Mesothelial cell of epicardium (in vitro differentiated cells): ENCODE measurements around the gene OPCML. TPM values are rescaled to one million over a fixed set of nuclear protein-coding genes. Genes with fewer than 3 reads are reported as not detected.
"Not testable (repeated sequence)": the region's sequence is repeated elsewhere in the genome, so short reads cannot be mapped to it uniquely, and the experiment has no call there.

Experiments
- DNase-seq, 2 experiments: peaks; one replicate each; pipeline ENCODE4 v3.0.0; 2021; ENCODE audit warnings: low spot score in 2 of 2; ENCODE audit not compliant: unreplicated experiment in 2 of 2
- H3K27ac Mint-ChIP-seq: 2 replicates; pipeline ENCODE4 v1.8.0; 2021; ENCODE audit warnings: mixed read lengths
- H3K27me3 Mint-ChIP-seq: 2 replicates; pipeline ENCODE4 v1.8.0; 2021; ENCODE audit warnings: low read depth, mixed read lengths
- H3K36me3 Mint-ChIP-seq: 2 replicates; pipeline ENCODE4 v1.8.0; 2021; ENCODE audit warnings: mixed read lengths
- H3K4me1 Mint-ChIP-seq: 2 replicates; pipeline ENCODE4 v1.8.0; 2021; ENCODE audit warnings: mixed read lengths
- H3K4me3 Mint-ChIP-seq: 2 replicates; pipeline ENCODE4 v1.8.0; 2021; ENCODE audit warnings: mild to moderate bottlenecking, moderate library complexity, mixed read lengths
- H3K9me3 Mint-ChIP-seq: 2 replicates; pipeline ENCODE4 v1.8.0; 2021; ENCODE audit warnings: mixed read lengths
- CTCF ChIP-seq: fragments of 200-600 bp; sonication (generic); IDR thresholded peaks from one replicate; pipeline ENCODE4 v1.5.0; 2021; ENCODE audit warnings: antibody characterized with exemption; ENCODE audit not compliant: unreplicated experiment
- total RNA-seq: library from RNA; stranded (reverse); gene quantifications from 3 replicates; pipeline ENCODE4 v1.2.1, GENCODE V29; 2021

Gene OPCML
- total RNA-seq, 1 donor from 2014 or later, result 3.0 TPM

GRCh38 chr11:132373405-132374143 is 1158.7 kb downstream of the OPCML start:
- H3K4me3 Mint-ChIP-seq, result no peak overlapping the region
- H3K9me3 Mint-ChIP-seq, result peaks cover 11% of the 10 kb centered on the region
- no peaks in the 10 kb centered on the region for H3K4me1 Mint-ChIP-seq
- peaks cover 23% of the 10 kb centered on the region for H3K27me3 Mint-ChIP-seq
- no peak for DNase-seq
- TF ChIP-seq CTCF, result no peak
- H3K27ac Mint-ChIP-seq, result no peak overlapping the region
- no peaks in the 10 kb centered on the region for H3K36me3 Mint-ChIP-seq

DNA sequence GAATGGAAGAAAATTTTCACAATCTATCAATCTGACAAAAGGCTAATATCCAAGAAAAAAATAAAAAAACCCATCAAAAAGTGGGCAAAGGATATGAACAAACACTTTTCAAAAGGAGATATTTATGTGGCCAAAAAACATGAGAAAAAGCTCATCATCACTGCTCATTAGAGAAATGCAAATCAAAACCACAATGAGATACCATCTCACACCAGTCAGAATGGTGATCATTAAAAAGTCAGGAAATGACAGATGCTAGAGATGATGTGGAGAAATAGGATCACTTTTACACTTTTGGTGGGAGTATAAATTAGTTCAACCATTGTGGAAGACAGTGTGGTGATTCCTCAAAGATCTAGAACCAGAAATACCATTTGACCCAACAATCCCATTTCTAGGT is 1162.2 kb downstream of the OPCML start:
- not testable (repeated sequence) for H3K4me3 Mint-ChIP-seq, H3K27ac Mint-ChIP-seq, H3K36me3 Mint-ChIP-seq, DNase-seq, H3K4me1 Mint-ChIP-seq
- H3K9me3 Mint-ChIP-seq, result peaks cover 11% of the 10 kb centered on the region
- H3K27me3 Mint-ChIP-seq, result peaks cover 22% of the 10 kb centered on the region

DNA sequence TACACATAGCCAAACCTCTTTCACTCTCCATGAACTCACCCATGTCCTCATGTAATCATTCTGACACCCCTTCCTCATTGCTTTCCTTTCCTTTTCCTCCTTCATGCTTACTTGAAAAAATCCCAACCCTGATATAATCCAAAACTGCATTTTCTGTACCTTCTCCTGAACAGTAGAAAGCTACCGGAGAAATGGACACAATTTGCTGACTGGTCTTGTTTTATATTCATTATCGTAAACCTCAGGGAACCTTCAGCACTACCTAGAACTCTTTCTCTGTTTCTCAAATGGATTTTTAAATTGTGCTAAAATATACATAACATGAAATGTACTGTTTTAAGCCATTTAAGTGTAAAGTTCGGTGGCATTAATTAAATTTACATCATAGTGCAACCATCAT is 1165.0 kb downstream of the OPCML start:
- H3K4me3 Mint-ChIP-seq, result no peak overlapping the region
- no peaks in the 10 kb centered on the region for H3K36me3 Mint-ChIP-seq
- H3K4me1 Mint-ChIP-seq, result no peaks in the 10 kb centered on the region

GRCh38 chr11:132365650-132366049 is 1166.7 kb downstream of the OPCML start:
- DNase-seq, result no peak
- H3K36me3 Mint-ChIP-seq, result no peaks in the 10 kb centered on the region
- no peak for TF ChIP-seq CTCF
- no peaks in the 10 kb centered on the region for H3K4me1 Mint-ChIP-seq
- peaks cover 23% of the 10 kb centered on the region for H3K27me3 Mint-ChIP-seq
- no peak overlapping the region for H3K4me3 Mint-ChIP-seq
- H3K27ac Mint-ChIP-seq, result no peak overlapping the region
- peaks cover 11% of the 10 kb centered on the region for H3K9me3 Mint-ChIP-seq

More for the DNA sequence above, 1165.0 kb downstream of the OPCML start:
- DNase-seq, result no peak
- no peak for TF ChIP-seq CTCF
- H3K27me3 Mint-ChIP-seq, result peaks cover 19% of the 10 kb centered on the region
- H3K27ac Mint-ChIP-seq, result no peak overlapping the region
- peaks cover 11% of the 10 kb centered on the region for H3K9me3 Mint-ChIP-seq
